HG02970 (cell line): ENCODE measurements around the gene B4GALT2.

Experiments used
- ATAC-seq: cut with Tn5 transposase; IDR thresholded peaks from one replicate; pipeline ENCODE4 v1.9.1; 2021; ENCODE audit warnings: mild to moderate bottlenecking, moderate library complexity, moderate number of reproducible peaks; ENCODE audit not compliant: unreplicated experiment, low FRiP score

Gene B4GALT2

GRCh38 chr1:43983253-43983899, 4.4 kb downstream of the B4GALT2 start:
- ATAC-seq = no peak

- no peak for ATAC-seq
These were observed 5.8 kb downstream of the B4GALT2 start for GRCh38 chr1:43984855-43985254.

GRCh38 chr1:43985984-43986595, 7.1 kb downstream of the B4GALT2 start:
- no peak for ATAC-seq

GRCh38 chr1:43986712-43987111, 7.7 kb downstream of the B4GALT2 start:
- no peak for ATAC-seq

GRCh38 chr1:43987159-43987902, 8.3 kb downstream of the B4GALT2 start:
- ATAC-seq = no peak

GRCh38 chr1:43990271-43991199, 11.5 kb downstream of the B4GALT2 start:
- no peak for ATAC-seq

- no peak for ATAC-seq
These were observed 12.1 kb downstream of the B4GALT2 start for GRCh38 chr1:43991200-43991475.

- ATAC-seq = peak; percentile 64
These were observed 12.6 kb downstream of the B4GALT2 start, which contains the start of gene CCDC24 for GRCh38 chr1:43991476-43992231. CCDC24 (plus strand) TSS chr1:43991599; CDS start chr1:43991879, 280 bp downstream.

GRCh38 chr1:43992232-43992995, 13.4 kb downstream of the B4GALT2 start:
- no peak for ATAC-seq

- no peak for ATAC-seq
These were observed 14.3 kb downstream of the B4GALT2 start for GRCh38 chr1:43993206-43993914.

GRCh38 chr1:43994071-43994470, 15.1 kb downstream of the B4GALT2 start:
- no peak for ATAC-seq

GRCh38 chr1:43994794-43995790, 16.1 kb downstream of the B4GALT2 start:
- no peak for ATAC-seq

GRCh38 chr1:43995984-43996732, 17.1 kb downstream of the B4GALT2 start:
- no peak for ATAC-seq

GRCh38 chr1:43996733-43997115, 17.7 kb downstream of the B4GALT2 start:
- ATAC-seq = no peak

- no peak for ATAC-seq
These were observed 18.4 kb downstream of the B4GALT2 start for GRCh38 chr1:43997295-43997999.

- no peak for ATAC-seq
These were observed 19.0 kb downstream of the B4GALT2 start for GRCh38 chr1:43998000-43998378.
